Lower lobe of right lung (tissue), 2 donors: Measurements from ENCODE around the gene RPL11. TPM values are rescaled to one million over a fixed set of nuclear protein-coding genes. Genes with fewer than 3 reads are reported as not detected.
"Not testable (repeated sequence)": the region's sequence is repeated elsewhere in the genome, so short reads cannot be mapped to it uniquely, and the experiment has no call there.

ENCODE experiments used
- ATAC-seq, 2 donors: fragments of 200-7000 bp; cut with Tn5 transposase; one replicate each; pipeline ENCODE4 v1.9.1; 2020 to 2022; ENCODE audit warnings: mild to moderate bottlenecking in 2 of 2, moderate library complexity in 2 of 2
- DNase-seq: peaks from one replicate; pipeline ENCODE4 v3.0.0-alpha.2; 2020
- H3K27ac ChIP-seq: fragments of 200-600 bp; one replicate; pipeline ENCODE4 v1.8.0; 2022
- H3K27me3 ChIP-seq: fragments of 200-600 bp; one replicate; pipeline ENCODE4 v1.8.0; 2022; ENCODE audit warnings: low read depth
- H3K36me3 ChIP-seq: fragments of 200-600 bp; one replicate; pipeline ENCODE4 v1.8.0; 2022; ENCODE audit warnings: mild to moderate bottlenecking
- H3K4me1 ChIP-seq: fragments of 200-600 bp; one replicate; pipeline ENCODE4 v1.8.0; 2022
- H3K4me3 ChIP-seq: fragments of 200-600 bp; one replicate; pipeline ENCODE4 v1.8.0; 2022; ENCODE audit warnings: mild to moderate bottlenecking
- H3K9me3 ChIP-seq: fragments of 200-600 bp; one replicate; pipeline ENCODE4 v1.8.0; 2022
- intact Hi-C: fragments of 100-400 bp; cut with DNase I; formaldehyde crosslinking; loops from one replicate; pipeline ENCODE4 v1.11.0; 2022
- total RNA-seq: library from RNA; stranded (reverse); fragmentation: NEBNext Ultra II Directional; extraction: Animal tissue kit (Norgen Biotek cat#: 25700); gene quantifications from one replicate; pipeline ENCODE4 v1.2.1, GENCODE V29; 2021
- TF ChIP-seq, protein P1 (sequence below): fragments of 200-600 bp; IDR thresholded peaks from one replicate; pipeline ENCODE4 v1.8.0; 2022; ENCODE audit warnings: antibody characterized with exemption, mild to moderate bottlenecking
- donor health status: DM: no; HTN: yes; CAD: no; lungs with severe emphysema.

Gene RPL11
- total RNA-seq, 1 donor from 2014 or later: 959 TPM

DNA sequence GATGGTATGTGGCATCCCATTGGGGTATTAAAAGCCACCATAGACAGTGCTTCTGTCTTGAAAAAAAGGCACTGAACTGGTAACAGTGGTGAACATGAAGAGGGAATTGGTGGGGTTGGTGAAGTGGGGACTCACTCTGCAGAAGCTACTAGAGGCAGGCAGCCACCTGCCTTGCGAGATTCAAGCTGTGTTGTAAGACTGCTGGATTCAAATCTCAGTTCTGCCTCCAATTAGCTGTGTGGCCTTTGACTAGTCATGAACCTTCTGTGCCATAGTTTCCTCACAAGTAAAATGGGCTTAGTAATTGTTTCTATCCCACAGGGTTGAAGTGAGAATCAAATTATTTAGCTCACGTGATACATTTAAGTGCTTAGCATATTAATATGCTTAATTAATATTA is 35.1 kb downstream of the RPL11 start:
- ATAC-seq (no peak), DNase-seq (no peak)
- TF ChIP-seq, protein P1, sequence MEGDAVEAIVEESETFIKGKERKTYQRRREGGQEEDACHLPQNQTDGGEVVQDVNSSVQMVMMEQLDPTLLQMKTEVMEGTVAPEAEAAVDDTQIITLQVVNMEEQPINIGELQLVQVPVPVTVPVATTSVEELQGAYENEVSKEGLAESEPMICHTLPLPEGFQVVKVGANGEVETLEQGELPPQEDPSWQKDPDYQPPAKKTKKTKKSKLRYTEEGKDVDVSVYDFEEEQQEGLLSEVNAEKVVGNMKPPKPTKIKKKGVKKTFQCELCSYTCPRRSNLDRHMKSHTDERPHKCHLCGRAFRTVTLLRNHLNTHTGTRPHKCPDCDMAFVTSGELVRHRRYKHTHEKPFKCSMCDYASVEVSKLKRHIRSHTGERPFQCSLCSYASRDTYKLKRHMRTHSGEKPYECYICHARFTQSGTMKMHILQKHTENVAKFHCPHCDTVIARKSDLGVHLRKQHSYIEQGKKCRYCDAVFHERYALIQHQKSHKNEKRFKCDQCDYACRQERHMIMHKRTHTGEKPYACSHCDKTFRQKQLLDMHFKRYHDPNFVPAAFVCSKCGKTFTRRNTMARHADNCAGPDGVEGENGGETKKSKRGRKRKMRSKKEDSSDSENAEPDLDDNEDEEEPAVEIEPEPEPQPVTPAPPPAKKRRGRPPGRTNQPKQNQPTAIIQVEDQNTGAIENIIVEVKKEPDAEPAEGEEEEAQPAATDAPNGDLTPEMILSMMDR: no peak
- H3K27ac ChIP-seq: peak overlapping the region; percentile 64
- H3K36me3 ChIP-seq: no peaks in the 10 kb centered on the region
- H3K9me3 ChIP-seq: no peaks in the 10 kb centered on the region
- H3K27me3 ChIP-seq: no peaks in the 10 kb centered on the region
- peaks cover 33% of the 10 kb centered on the region for H3K4me1 ChIP-seq
- H3K4me3 ChIP-seq: no peak overlapping the region
- intact Hi-C loops: no loop called here

DNA sequence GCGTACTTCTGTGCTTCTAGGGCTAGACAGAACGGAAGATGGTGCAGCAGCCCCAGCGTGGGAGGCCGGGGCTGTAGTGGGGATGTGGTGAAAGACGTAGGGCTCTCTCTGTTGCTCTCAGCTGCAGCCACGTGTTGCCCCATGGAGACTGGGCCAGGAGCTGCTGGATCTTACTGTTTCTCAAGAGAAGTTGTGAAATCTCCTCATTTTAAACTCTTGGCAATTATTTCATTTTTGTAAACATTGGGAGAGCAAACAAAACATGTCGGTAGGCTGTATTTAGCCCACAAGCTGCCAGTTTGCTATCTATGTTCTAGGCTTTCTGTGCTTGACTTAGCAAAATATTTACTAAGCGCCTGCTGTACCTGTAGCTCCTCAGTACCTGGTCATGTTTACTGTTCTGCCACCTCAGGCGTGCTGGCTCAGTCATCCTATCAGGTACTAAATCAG is 35.8 kb downstream of the RPL11 start:
- Histone ChIP-seq H3K27ac (peak overlapping the region; percentile 64), H3K27me3 (no peaks in the 10 kb centered on the region), H3K36me3 (no peaks in the 10 kb centered on the region), H3K4me1 (peaks cover 33% of the 10 kb centered on the region), H3K4me3 (no peak overlapping the region), H3K9me3 (no peaks in the 10 kb centered on the region)
- DNase-seq (peak; percentile 92), ATAC-seq (peak; percentile 96 to 97)
- intact Hi-C loops: no loop called here
- TF ChIP-seq, protein P1: no peak

DNA sequence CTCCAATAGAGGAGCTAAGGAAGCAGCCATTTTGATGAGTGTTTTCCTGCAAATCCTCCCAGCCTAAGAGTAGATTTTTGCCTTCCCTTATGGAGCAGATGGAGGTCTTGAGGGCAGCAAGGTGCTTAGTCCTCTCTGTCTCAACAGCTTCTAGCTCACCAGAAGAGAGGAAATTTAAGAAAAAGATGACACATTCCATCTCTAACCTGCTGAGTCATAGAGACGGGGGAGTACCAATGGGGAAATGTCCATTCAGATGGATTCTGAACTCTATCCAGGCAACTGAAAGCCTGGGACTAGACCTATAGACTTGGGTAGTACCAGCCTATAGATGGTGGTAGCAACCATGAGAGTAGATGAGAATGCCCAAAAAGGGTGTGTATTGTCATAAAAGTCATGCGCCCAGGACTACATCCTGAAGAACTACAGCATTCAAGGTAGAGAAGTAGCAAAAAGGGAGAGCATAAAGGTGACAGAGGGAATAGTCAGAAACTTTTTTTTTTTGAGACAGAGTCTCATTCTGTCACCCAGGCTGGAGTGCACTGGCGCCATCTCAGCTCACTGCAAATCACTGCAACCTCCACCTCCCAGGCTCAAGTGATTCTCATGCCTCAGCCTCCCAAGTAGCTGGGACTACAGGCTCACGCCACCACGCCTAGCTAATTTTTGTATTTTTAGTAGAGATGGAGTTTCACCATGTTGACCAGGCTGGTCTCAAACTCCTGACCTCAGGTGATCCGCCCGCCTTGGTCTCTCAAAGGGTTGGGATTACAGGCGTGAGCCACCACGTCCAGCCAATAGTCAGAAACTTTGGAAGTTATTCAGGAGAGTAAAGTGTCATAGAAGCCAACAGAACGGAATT is 41.0 kb downstream of the RPL11 start:
- Histone ChIP-seq H3K4me1 (peaks cover 20% of the 10 kb centered on the region), H3K9me3 (no peaks in the 10 kb centered on the region), H3K27ac (no peak overlapping the region), H3K27me3 (no peaks in the 10 kb centered on the region), H3K4me3 (no peak overlapping the region), H3K36me3 (peaks cover 4% of the 10 kb centered on the region)
- intact Hi-C loops: no loop called here
- no peak for DNase-seq
- TF ChIP-seq, protein P1: no peak
- no peak for ATAC-seq

DNA sequence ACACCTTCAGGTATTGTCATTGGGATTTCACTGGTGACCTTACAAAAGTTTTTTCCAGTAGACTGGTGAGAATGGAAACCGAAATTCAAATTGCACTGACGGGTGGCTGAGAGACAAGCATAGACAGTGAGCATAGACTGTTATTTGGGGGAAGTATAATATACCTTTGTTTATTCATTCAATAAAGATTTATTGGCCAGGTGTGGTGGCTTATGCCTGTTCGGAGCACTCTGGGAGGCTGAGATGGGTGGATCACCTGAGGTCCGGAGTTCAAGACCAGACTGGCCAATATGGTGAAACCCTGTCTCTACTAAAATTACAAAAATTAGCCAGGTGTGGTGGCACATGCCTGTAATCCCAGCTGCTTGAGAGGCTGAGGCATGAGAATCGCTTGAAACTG is 41.7 kb downstream of the RPL11 start:
- H3K27ac ChIP-seq, H3K9me3 ChIP-seq, DNase-seq, ATAC-seq, H3K4me3 ChIP-seq, H3K36me3 ChIP-seq, intact Hi-C loops, H3K27me3 ChIP-seq: not testable (repeated sequence)
- H3K4me1 ChIP-seq: peaks cover 13% of the 10 kb centered on the region

DNA sequence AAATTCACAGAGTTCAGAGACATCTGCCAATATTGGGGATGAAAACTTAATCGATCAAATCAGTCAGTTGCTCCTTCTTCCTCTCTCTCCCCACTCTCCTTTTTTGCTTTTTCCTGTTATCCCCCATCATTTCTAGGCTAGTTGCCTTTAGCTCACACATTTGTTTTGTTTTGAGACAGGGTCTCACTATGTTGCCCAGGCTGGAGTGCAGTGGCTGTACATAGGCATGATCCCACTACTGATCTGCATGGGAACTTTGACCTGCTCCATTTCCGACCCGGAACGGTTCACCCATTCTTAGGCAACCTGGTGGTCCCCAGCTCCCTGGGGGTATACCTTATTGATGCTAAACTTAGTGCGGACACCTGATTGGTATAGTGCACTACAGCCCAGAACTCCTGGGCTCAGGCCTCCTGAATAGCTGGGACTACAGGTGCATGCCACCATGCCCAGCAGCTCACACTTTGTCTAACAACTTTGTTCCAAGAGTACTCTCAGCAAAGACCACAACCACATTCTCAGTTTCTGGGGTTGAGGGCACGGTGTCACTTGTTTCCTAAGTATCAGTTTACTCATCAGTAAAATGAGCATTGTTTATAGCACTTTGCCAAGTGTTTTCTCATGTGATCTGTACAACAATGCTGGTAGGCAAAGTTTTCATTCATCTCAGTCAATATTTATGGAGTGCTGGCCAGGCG is 45.0 kb downstream of the RPL11 start:
- TF ChIP-seq, protein P1: no peak
- Histone ChIP-seq H3K9me3 (no peaks in the 10 kb centered on the region), H3K27ac (no peak overlapping the region), H3K4me1 (no peaks in the 10 kb centered on the region), H3K36me3 (peaks cover 4% of the 10 kb centered on the region), H3K4me3 (no peak overlapping the region), H3K27me3 (no peaks in the 10 kb centered on the region)
- intact Hi-C loops: no loop called here
- DNase-seq (no peak), ATAC-seq (no peak)

DNA sequence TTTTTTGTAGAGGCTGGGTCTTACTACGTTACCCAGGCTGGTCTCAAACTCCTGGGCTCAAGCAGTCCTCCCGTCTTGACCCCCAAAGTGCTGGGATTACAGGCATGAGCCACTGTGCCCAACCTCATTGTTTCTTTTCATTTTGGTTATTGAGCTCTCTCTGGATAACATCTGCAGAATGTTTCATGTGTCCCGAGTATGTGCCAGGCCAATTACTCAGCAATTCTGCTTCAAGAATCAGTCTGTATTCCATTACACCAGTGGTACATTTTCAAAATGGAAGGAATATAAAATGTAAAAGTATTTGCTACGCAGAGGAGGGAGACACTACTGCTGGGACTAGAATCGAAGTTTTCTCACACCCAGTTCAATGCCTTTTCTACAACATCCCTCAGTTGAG is 50.0 kb downstream of the RPL11 start:
- TF ChIP-seq, protein P1: no peak
- no peak for DNase-seq
- intact Hi-C loops: no loop called here
- Histone ChIP-seq H3K9me3 (no peaks in the 10 kb centered on the region), H3K4me3 (no peak overlapping the region), H3K27ac (no peak overlapping the region), H3K36me3 (peaks cover 12% of the 10 kb centered on the region), H3K4me1 (peaks cover 28% of the 10 kb centered on the region), H3K27me3 (no peaks in the 10 kb centered on the region)
- ATAC-seq: no peak
